GM12878 (cell line): ENCODE results near the gene GUCY2D. TPM values are rescaled to one million over a fixed set of nuclear protein-coding genes. Genes with fewer than 3 reads are reported as not detected.

Source experiments
- ATAC-seq: fragments of 200-7000 bp; cut with Tn5 transposase; 3 replicates; pipeline ENCODE4 v1.9.1; 2020; ENCODE audit warnings: mild to moderate bottlenecking, moderate library complexity
- BruUV-seq: library from RNA; stranded (reverse); fragments of 400-500 nt; replicated peaks from 2 replicates; lab custom pipeline; 2021; lab: Mats Ljungman, UMichigan
- CTCF ChIA-PET: fragments of 300-600 bp; sonication (Branson Sonifier 250); formaldehyde crosslinking; extraction: SDS; loops from one replicate; lab custom pipeline; 2021; ENCODE audit warnings: inconsistent platforms; lab: Yijun Ruan, JAX
- POLR2A ChIA-PET: fragments of 350-600 bp; formaldehyde crosslinking; extraction: SDS; loops from one replicate; lab custom pipeline; 2021; ENCODE audit warnings: inconsistent platforms; lab: Charles Lee
- RAD21 ChIA-PET: fragments of 300-600 bp; sonication (Branson Sonifier 250); formaldehyde crosslinking; loops from one replicate; lab custom pipeline; 2023; ENCODE audit warnings: antibody characterized with exemption; ENCODE audit not compliant: unreplicated experiment; lab: Charles Lee
- SMC1A ChIA-PET: fragments of 300-600 bp; sonication (Branson Sonifier 250); formaldehyde crosslinking; loops from one replicate; lab custom pipeline; 2023; ENCODE audit not compliant: unreplicated experiment, uncharacterized antibody; lab: Charles Lee
- DNase-seq: peaks from one replicate; pipeline ENCODE4 v3.0.0-alpha.2; 2011; ENCODE audit warnings: low read depth, low spot score
- FAIRE-seq: peaks from 3 replicates; lab custom pipeline; 2011; peaks lifted over from hg19 to GRCh38; lab: Jason Lieb, UNC
- H2AFZ ChIP-seq: 2 replicates; pipeline ENCODE4 v1.6.0; 2011; ENCODE audit warnings: low read depth, low read length, control low read depth; ENCODE audit not compliant: control insufficient read depth
- H3K27ac ChIP-seq: 2 replicates; pipeline ENCODE4 v1.5.1; 2011; ENCODE audit warnings: control low read depth; ENCODE audit not compliant: control insufficient read depth, insufficient read depth
- H3K27me3 ChIP-seq, 2 experiments: replicated peaks in 1 of 2; 2 replicates each; pipeline versions ENCODE4 v1.6.0 to v1.6.1; 2011; ENCODE audit warnings: low read length in 1 of 2; ENCODE audit not compliant: control insufficient read depth in 2 of 2, insufficient read depth in 2 of 2
- H3K36me3 ChIP-seq, 2 experiments: 2 replicates each; pipeline ENCODE4 v1.5.1; 2011; ENCODE audit warnings: low read length in 1 of 2; ENCODE audit not compliant: control insufficient read depth in 2 of 2, insufficient read depth in 2 of 2
- H3K4me1 ChIP-seq: 2 replicates; pipeline ENCODE4 v1.6.1; 2011; ENCODE audit warnings: mild to moderate bottlenecking, low read length, moderate library complexity, mixed read lengths; ENCODE audit not compliant: control insufficient read depth, insufficient read depth
- H3K4me2 ChIP-seq: 2 replicates; pipeline ENCODE4 v1.6.0; 2011; ENCODE audit warnings: control low read depth; ENCODE audit not compliant: control insufficient read depth, insufficient read depth
- H3K4me3 ChIP-seq: fragments of 200-600 bp; sonication (generic); 2 replicates; pipeline ENCODE4 v1.5.1; 2016
- H3K79me2 ChIP-seq: 2 replicates; pipeline ENCODE4 v1.6.0; 2011; ENCODE audit warnings: low read length; ENCODE audit not compliant: control insufficient read depth, insufficient read depth
- H3K9ac ChIP-seq: 2 replicates; pipeline ENCODE4 v1.8.0; 2011; ENCODE audit warnings: low read length, control low read depth, mixed read lengths; ENCODE audit not compliant: control insufficient read depth, insufficient read depth
- H3K9me3 ChIP-seq: replicated peaks from 3 replicates; pipeline ENCODE4 v1.5.1; 2011; ENCODE audit warnings: mild to moderate bottlenecking, low read length; ENCODE audit not compliant: control insufficient read depth, insufficient read depth
- H4K20me1 ChIP-seq: 2 replicates; pipeline ENCODE4 v1.6.0; 2011; ENCODE audit not compliant: control insufficient read depth, insufficient read depth
- CTCF ChIP-seq, 3 experiments: IDR thresholded peaks in 2 of 3; conservative IDR thresholded peaks in 1 of 3; 2 replicates each; pipeline ENCODE4 v1.5.1; 2011; ENCODE audit warnings: low read depth in 3 of 3, low read length in 3 of 3, mild to moderate bottlenecking in 3 of 3, control low read depth in 2 of 3, moderate library complexity in 2 of 3, inconsistent platforms in 1 of 3, mixed read lengths in 1 of 3; ENCODE audit not compliant: control insufficient read depth in 2 of 3, insufficient read depth in 1 of 3; ENCODE audit errors: extremely low read depth in 1 of 3
- EED ChIP-seq: sonication (generic); IDR thresholded peaks from 2 replicates; pipeline ENCODE4 v1.6.1; 2016; ENCODE audit warnings: antibody characterized with exemption, low read depth
- GATAD2B ChIP-seq: fragments of 450-650 bp; conservative IDR thresholded peaks from 2 replicates; pipeline ENCODE4 v1.6.1; 2017; ENCODE audit warnings: low read depth, mild to moderate bottlenecking, moderate library complexity
- MYC ChIP-seq: IDR thresholded peaks from 2 replicates; pipeline ENCODE4 v1.6.1; 2011; ENCODE audit warnings: mild to moderate bottlenecking, low read length, moderate library complexity, inconsistent platforms; ENCODE audit not compliant: insufficient read depth, insufficient replicate concordance, insufficient read length, severe bottlenecking
- NRF1 ChIP-seq: conservative IDR thresholded peaks from 2 replicates; pipeline ENCODE4 v1.6.1; 2011; ENCODE audit warnings: mild to moderate bottlenecking, low read depth, low read length, improper control_type of control experiment
- PML ChIP-seq: IDR thresholded peaks from 2 replicates; pipeline ENCODE4 v1.6.1; 2012; ENCODE audit warnings: low read length, inconsistent platforms
- RAD21 ChIP-seq: IDR thresholded peaks from 2 replicates; pipeline ENCODE4 v1.6.1; 2011; ENCODE audit warnings: mild to moderate bottlenecking, low read depth, low read length, moderate library complexity; ENCODE audit not compliant: insufficient read depth
- RAD51 ChIP-seq: fragments of 450-650 bp; IDR thresholded peaks from 2 replicates; pipeline ENCODE4 v1.6.1; 2016; ENCODE audit warnings: moderate library complexity, mild to moderate bottlenecking, inconsistent platforms
- REST ChIP-seq: IDR thresholded peaks from 2 replicates; pipeline ENCODE4 v1.6.1; 2012; ENCODE audit warnings: mild to moderate bottlenecking, low read depth, low read length
- SMC3 ChIP-seq: IDR thresholded peaks from 2 replicates; pipeline ENCODE4 v1.6.1; 2011; ENCODE audit warnings: low read length, improper control_type of control experiment, borderline replicate concordance
- SP1 ChIP-seq: IDR thresholded peaks from one replicate; pipeline ENCODE4 v1.6.1; 2011; ENCODE audit warnings: low read depth, low read length
- YY1 ChIP-seq: IDR thresholded peaks from 2 replicates; pipeline ENCODE4 v1.6.1; 2011; ENCODE audit warnings: low read depth, mild to moderate bottlenecking, low read length
- WGBS: methylation state at CpG from one replicate; pipeline ENCODE4 v1.1.6; 2016; ENCODE audit warnings: low lambda C conversion rate; ENCODE audit not compliant: insufficient replicate concordance, insufficient coverage; ENCODE audit errors: missing lambda C conversion rate; 5-methylcytosine and 5-hydroxymethylcytosine counted together
- in situ Hi-C: fragments of 300-500 bp; cut with MboI; formaldehyde crosslinking; loops from 9 replicates; pipeline ENCODE4 v1.14.3; 2018; ENCODE audit warnings: mixed read lengths
- intact Hi-C: fragments of 100-400 bp; cut with micrococcal nuclease; formaldehyde crosslinking; loops from one replicate; pipeline ENCODE4 v1.14.2; 2022; ENCODE audit not compliant: unreplicated experiment
- polyA plus RNA-seq, 11 experiments: library from polyadenylated mRNA; depleted of rRNA in 4 of 11; unstranded in 6 of 11; stranded (reverse) in 5 of 11; fragments of >200 nt; fragmentation: Nextera tagmentation in 4 of 11; fragmentation: Illumina TruSeq in 1 of 11; extraction: Ambion mirVana in 4 of 11; extraction: Trizol in 1 of 11; gene quantifications; 1 replicate in 1 of 11; 2 replicates in 10 of 11; pipeline versions ENCODE4 v1.2.1 to v1.2.3, GENCODE V29; 2011 to 2016; ENCODE audit warnings: inconsistent platforms in 2 of 11, missing spikeins in 2 of 11, low read depth in 1 of 11
- total RNA-seq, 4 experiments: library from RNA; depleted of rRNA in 3 of 4; stranded (reverse); fragments of >200 nt in 3 of 4; fragmentation: Illumina TruSeq in 1 of 4; extraction: Trizol in 1 of 4; gene quantifications; 2 replicates each; pipeline versions ENCODE4 v1.2.1 to v1.2.3, GENCODE V29; 2013 to 2021

GUCY2D gene
- total and polyA plus RNA-seq, 10 of the 15 experiments (the other 5 are each of a cell fraction or from before 2014, with no cell fraction given): not detected

- Histone ChIP-seq H3K4me1 (peaks cover 14% of the 10 kb centered on the region), H3K4me3 (no peak overlapping the region), H3K9ac (no peak overlapping the region), H3K27me3 (peaks cover 3 to 4% of the 10 kb centered on the region in 2 experiments; a peak in 3 of 4 replicates), H2AFZ (no peak overlapping the region), H4K20me1 (no peaks in the 10 kb centered on the region), H3K79me2 (no peaks in the 10 kb centered on the region), H3K9me3 (no peaks in the 10 kb centered on the region), H3K36me3 (no peaks in the 10 kb centered on the region), H3K27ac (no peak overlapping the region), H3K4me2 (no peak overlapping the region)
- intact Hi-C loops (loop anchor here (5.0 kb wide), 2 partner anchors 57 to 102 kb away; partner anchors contain the start of genes ALOXE3 and VAMP2), in situ Hi-C loops (no loop called here)
- WGBS: 5% methylated on average over 10 of the region's 10 CpGs
- CTCF ChIA-PET: interaction anchor here (0.6 to 8.3 kb wide), 44 partner anchors 10 to 725 kb away, joined by 3 to 159 read pairs (median 5); partner anchors contain the start of genes ALOX12B, ALOXE3, GUCY2D and KRABD2
- POLR2A ChIA-PET: interaction anchor here (0.9 to 1.1 kb wide), 2 partner anchors 50 to 128 kb away, joined by 3 read pairs; partner anchors contain the start of gene CNTROB
- RAD21 ChIA-PET: interaction anchor here (0.6 to 2.7 kb wide), 21 partner anchors 10 to 1708 kb away, joined by 3 to 25 read pairs (median 5); partner anchors contain the start of genes CTC1 and KRABD2
- TF ChIP-seq SP1: no peak
- no peak for TF ChIP-seq PML
- no peak for TF ChIP-seq NRF1
- TF ChIP-seq CTCF (IDR thresholded peaks at IDR 0.05 in 2 of 3, conservative IDR thresholded peaks at IDR 0.05 in 1 of 3; ENCODE audit: control insufficient read depth in 2 of 3, extremely low read depth in 1 of 3, insufficient read depth in 1 of 3, low read depth in 3 of 3, low read length in 3 of 3): peak; percentile 61 to 89 (median 70)
- 0 out of 2 replicates have a peak, but pooled peaks have one; percentile 10 for TF ChIP-seq RAD51
- TF ChIP-seq YY1: peak; percentile 92
- TF ChIP-seq SMC3: peak; percentile 63; the same call in 1 of the 2 replicates
- peak; percentile 76 for TF ChIP-seq RAD21
- no peak for TF ChIP-seq MYC
- no peak for TF ChIP-seq EED
- TF ChIP-seq GATAD2B: no peak
- TF ChIP-seq REST: peak; percentile 52; the same call in 1 of the 2 replicates
- FAIRE-seq: peak; percentile 68
- peak; percentile 51 for ATAC-seq
- SMC1A ChIA-PET: interaction anchor here (0.6 to 4.5 kb wide), 28 partner anchors 10 to 840 kb away, joined by 3 to 37 read pairs (median 4); partner anchors contain the start of genes ALOXE3, GUCY2D and PFAS
- no TSS peak for BruUV-seq
- DNase-seq: peak; percentile 19
Observed at GRCh38 chr17:8060274-8060673, 57.9 kb downstream of the GUCY2D start.
